CD8-positive, alpha-beta memory T cell (primary cell): ENCODE data around the gene PTPRT. TPM values are rescaled to one million over a fixed set of nuclear protein-coding genes. Genes with fewer than 3 reads are reported as not detected.

Source experiments
- CTCF ChIA-PET: fragments of 350-600 bp; sonication (Branson Sonifier 250); formaldehyde crosslinking; loops from one replicate; lab custom pipeline; 2021; ENCODE audit warnings: antibody characterized with exemption; lab: Charles Lee
- POLR2A ChIA-PET: fragments of 350-600 bp; sonication (Branson Sonifier 250); formaldehyde crosslinking; loops from one replicate; lab custom pipeline; 2021; ENCODE audit warnings: antibody characterized with exemption; lab: Charles Lee
- DNase-seq, 5 donors: peaks; one replicate each; pipeline versions ENCODE4 v3.0.0 to v3.0.0-alpha.2; 2020 to 2022; ENCODE audit warnings: mixed read lengths in 1 of 5
- H3K27ac ChIP-seq: one replicate; pipeline ENCODE4 v1.7.0; 2013; ENCODE audit warnings: low read depth, mild to moderate bottlenecking, low read length, moderate library complexity
- H3K27me3 ChIP-seq: 2 replicates; pipeline ENCODE4 v1.7.0; 2013; ENCODE audit warnings: low read length, mild to moderate bottlenecking; ENCODE audit not compliant: insufficient read depth, poor library complexity, severe bottlenecking
- H3K36me3 ChIP-seq: 2 replicates; pipeline ENCODE4 v1.7.0; 2013; ENCODE audit warnings: mild to moderate bottlenecking, low read length, moderate library complexity; ENCODE audit not compliant: insufficient read depth
- H3K4me1 ChIP-seq: 2 replicates; pipeline ENCODE4 v1.7.0; 2013; ENCODE audit warnings: mild to moderate bottlenecking, low read length, moderate library complexity; ENCODE audit not compliant: insufficient read depth
- H3K4me3 ChIP-seq: 2 replicates; pipeline ENCODE4 v1.7.0; 2013; ENCODE audit warnings: mild to moderate bottlenecking, low read length
- H3K9me3 ChIP-seq: 2 replicates; pipeline ENCODE4 v1.7.0; 2013; ENCODE audit warnings: mild to moderate bottlenecking, low read length
- H3K27ac Mint-ChIP-seq, 8 donors: one replicate each; pipeline ENCODE4 v1.8.0; 2020 to 2021; ENCODE audit warnings: mixed read lengths in 8 of 8, mild to moderate bottlenecking in 6 of 8, inconsistent platforms in 3 of 8, moderate library complexity in 3 of 8
- H3K27me3 Mint-ChIP-seq, 2 donors: one replicate each; pipeline ENCODE4 v1.8.0; 2020 to 2021; ENCODE audit warnings: mixed read lengths in 2 of 2, mild to moderate bottlenecking in 1 of 2, moderate library complexity in 1 of 2
- H3K36me3 Mint-ChIP-seq, 3 donors: one replicate each; pipeline ENCODE4 v1.8.0; 2020 to 2021; ENCODE audit warnings: mixed read lengths in 3 of 3, inconsistent platforms in 1 of 3, mild to moderate bottlenecking in 1 of 3
- H3K4me1 Mint-ChIP-seq, 3 donors: one replicate each; pipeline ENCODE4 v1.8.0; 2020 to 2021; ENCODE audit warnings: mixed read lengths in 3 of 3, inconsistent platforms in 1 of 3, mild to moderate bottlenecking in 1 of 3
- H3K4me3 Mint-ChIP-seq, 7 donors: one replicate each; pipeline ENCODE4 v1.8.0; 2020 to 2021; ENCODE audit warnings: mixed read lengths in 7 of 7, mild to moderate bottlenecking in 6 of 7, moderate library complexity in 4 of 7, inconsistent platforms in 2 of 7
- H3K9me3 Mint-ChIP-seq, 5 donors: one replicate each; pipeline ENCODE4 v1.8.0; 2020 to 2022; ENCODE audit warnings: mixed read lengths in 5 of 5, mild to moderate bottlenecking in 3 of 5, moderate library complexity in 2 of 5, inconsistent platforms in 1 of 5
- polyA plus RNA-seq: library from polyadenylated mRNA; unstranded; fragments of 300-500 nt; fragmentation: Illumina TruSeq; gene quantifications from one replicate; pipeline ENCODE4 v1.2.3, GENCODE V29; 2021
- total RNA-seq, 2 experiments: library from RNA; stranded (reverse); gene quantifications; one replicate each; pipeline ENCODE4 v1.2.3, GENCODE V29; 2021

PTPRT gene
- total and polyA plus RNA-seq, 3 experiments from 2014 or later, result not detected

- ChIA-PET POLR2A (no interaction called here), CTCF (no interaction called here)
- Mint-ChIP-seq H3K4me3 (no peak overlapping the region), H3K36me3 (no peaks in the 10 kb centered on the region), H3K27ac (no peak overlapping the region), H3K9me3 (peaks cover 0 to 17% (median 2%) of the 10 kb centered on the region in 5 donors), H3K4me1 (no peaks in the 10 kb centered on the region), H3K27me3 (no peaks in the 10 kb centered on the region)
- H3K9me3 ChIP-seq, result no peaks in the 10 kb centered on the region
- no peaks in the 10 kb centered on the region for H3K36me3 ChIP-seq
- H3K4me3 ChIP-seq, result no peak overlapping the region
- H3K27ac ChIP-seq, result no peak overlapping the region
- no peaks in the 10 kb centered on the region for H3K27me3 ChIP-seq
- DNase-seq, result no peak
- no peaks in the 10 kb centered on the region for H3K4me1 ChIP-seq
Observed at GRCh38 chr20:42506397-42506796, 683.3 kb downstream of the PTPRT start.

GRCh38 chr20:42502591-42502990 is 687.1 kb downstream of the PTPRT start:
- Mint-ChIP-seq H3K27me3 (no peaks in the 10 kb centered on the region), H3K4me1 (no peaks in the 10 kb centered on the region), H3K27ac (no peak overlapping the region), H3K9me3 (peaks cover 2 to 14% (median 5%) of the 10 kb centered on the region in 5 donors), H3K4me3 (no peak overlapping the region), H3K36me3 (no peaks in the 10 kb centered on the region)
- no peaks in the 10 kb centered on the region for H3K9me3 ChIP-seq
- H3K27ac ChIP-seq, result no peak overlapping the region
- no peaks in the 10 kb centered on the region for H3K4me1 ChIP-seq
- H3K4me3 ChIP-seq, result no peak overlapping the region
- ChIA-PET CTCF (no interaction called here), POLR2A (no interaction called here)
- no peaks in the 10 kb centered on the region for H3K36me3 ChIP-seq
- DNase-seq, result no peak
- no peaks in the 10 kb centered on the region for H3K27me3 ChIP-seq

GRCh38 chr20:42496595-42496994 is 693.1 kb downstream of the PTPRT start:
- Histone ChIP-seq H3K27ac (no peak overlapping the region), H3K9me3 (no peaks in the 10 kb centered on the region), H3K4me3 (no peak overlapping the region), H3K36me3 (no peaks in the 10 kb centered on the region), H3K27me3 (no peaks in the 10 kb centered on the region), H3K4me1 (no peaks in the 10 kb centered on the region)
- Mint-ChIP-seq H3K4me1 (no peaks in the 10 kb centered on the region), H3K9me3 (peaks cover 4 to 6% (median 5%) of the 10 kb centered on the region in 5 donors), H3K4me3 (no peak overlapping the region), H3K27me3 (no peaks in the 10 kb centered on the region), H3K27ac (no peak overlapping the region), H3K36me3 (no peaks in the 10 kb centered on the region)
- CTCF ChIA-PET, result no interaction called here
- POLR2A ChIA-PET, result no interaction called here
- no peak for DNase-seq

- Mint-ChIP-seq H3K9me3 (peaks cover 4 to 6% (median 5%) of the 10 kb centered on the region in 5 donors), H3K4me3 (no peak overlapping the region), H3K27me3 (no peaks in the 10 kb centered on the region), H3K4me1 (no peaks in the 10 kb centered on the region), H3K27ac (no peak overlapping the region), H3K36me3 (no peaks in the 10 kb centered on the region)
- POLR2A ChIA-PET, result no interaction called here
- H3K4me3 ChIP-seq, result no peak overlapping the region
- DNase-seq, result no peak
- CTCF ChIA-PET, result no interaction called here
- no peaks in the 10 kb centered on the region for H3K27me3 ChIP-seq
- no peaks in the 10 kb centered on the region for H3K36me3 ChIP-seq
- no peaks in the 10 kb centered on the region for H3K4me1 ChIP-seq
- H3K9me3 ChIP-seq, result no peaks in the 10 kb centered on the region
- H3K27ac ChIP-seq, result no peak overlapping the region
Observed at GRCh38 chr20:42494290-42494689, 695.4 kb downstream of the PTPRT start.

GRCh38 chr20:42493001-42493400 is 696.7 kb downstream of the PTPRT start:
- H3K27ac ChIP-seq, result no peak overlapping the region
- Mint-ChIP-seq H3K4me3 (no peak overlapping the region), H3K9me3 (peaks cover 0 to 6% (median 2%) of the 10 kb centered on the region in 5 donors), H3K36me3 (no peaks in the 10 kb centered on the region), H3K27ac (no peak overlapping the region), H3K4me1 (no peaks in the 10 kb centered on the region), H3K27me3 (no peaks in the 10 kb centered on the region)
- H3K4me3 ChIP-seq, result no peak overlapping the region
- no peaks in the 10 kb centered on the region for H3K27me3 ChIP-seq
- CTCF ChIA-PET, result no interaction called here
- DNase-seq, result no peak
- no peaks in the 10 kb centered on the region for H3K36me3 ChIP-seq
- POLR2A ChIA-PET, result no interaction called here
- no peaks in the 10 kb centered on the region for H3K9me3 ChIP-seq
- H3K4me1 ChIP-seq, result no peaks in the 10 kb centered on the region

GRCh38 chr20:42492290-42492689 is 697.4 kb downstream of the PTPRT start:
- Mint-ChIP-seq H3K9me3 (peaks cover 0 to 6% (median 2%) of the 10 kb centered on the region in 5 donors), H3K36me3 (no peaks in the 10 kb centered on the region), H3K4me3 (no peak overlapping the region), H3K4me1 (no peaks in the 10 kb centered on the region), H3K27me3 (no peaks in the 10 kb centered on the region), H3K27ac (no peak overlapping the region)
- ChIA-PET CTCF (no interaction called here), POLR2A (no interaction called here)
- no peak overlapping the region for H3K27ac ChIP-seq
- H3K4me1 ChIP-seq, result no peaks in the 10 kb centered on the region
- no peak overlapping the region for H3K4me3 ChIP-seq
- H3K9me3 ChIP-seq, result no peaks in the 10 kb centered on the region
- H3K27me3 ChIP-seq, result no peaks in the 10 kb centered on the region
- H3K36me3 ChIP-seq, result no peaks in the 10 kb centered on the region
- no peak for DNase-seq

- Histone ChIP-seq H3K4me3 (no peak overlapping the region), H3K36me3 (no peaks in the 10 kb centered on the region), H3K27ac (no peak overlapping the region), H3K4me1 (no peaks in the 10 kb centered on the region), H3K9me3 (no peaks in the 10 kb centered on the region), H3K27me3 (no peaks in the 10 kb centered on the region)
- Mint-ChIP-seq H3K36me3 (no peaks in the 10 kb centered on the region), H3K9me3 (peaks cover 0 to 6% (median 0%) of the 10 kb centered on the region in 5 donors), H3K27me3 (peaks cover 0 to 1% of the 10 kb centered on the region in 2 donors), H3K27ac (no peak overlapping the region), H3K4me1 (no peaks in the 10 kb centered on the region), H3K4me3 (no peak overlapping the region)
- no peak for DNase-seq
- CTCF ChIA-PET, result no interaction called here
- POLR2A ChIA-PET, result no interaction called here
Observed at GRCh38 chr20:42485556-42485955, 704.1 kb downstream of the PTPRT start.

- Mint-ChIP-seq H3K4me1 (no peaks in the 10 kb centered on the region), H3K27ac (no peak overlapping the region), H3K9me3 (peaks cover 0 to 6% (median 0%) of the 10 kb centered on the region in 5 donors), H3K4me3 (no peak overlapping the region), H3K36me3 (no peaks in the 10 kb centered on the region), H3K27me3 (peaks cover 0 to 1% of the 10 kb centered on the region in 2 donors)
- H3K27me3 ChIP-seq, result no peaks in the 10 kb centered on the region
- no peak overlapping the region for H3K27ac ChIP-seq
- ChIA-PET POLR2A (no interaction called here), CTCF (no interaction called here)
- DNase-seq, result no peak
- H3K4me3 ChIP-seq, result no peak overlapping the region
- no peaks in the 10 kb centered on the region for H3K4me1 ChIP-seq
- no peaks in the 10 kb centered on the region for H3K9me3 ChIP-seq
- H3K36me3 ChIP-seq, result no peaks in the 10 kb centered on the region
Observed at GRCh38 chr20:42484790-42485375, 704.8 kb downstream of the PTPRT start.
